ENCODE measurements around the gene ATP8B1.

DNA sequence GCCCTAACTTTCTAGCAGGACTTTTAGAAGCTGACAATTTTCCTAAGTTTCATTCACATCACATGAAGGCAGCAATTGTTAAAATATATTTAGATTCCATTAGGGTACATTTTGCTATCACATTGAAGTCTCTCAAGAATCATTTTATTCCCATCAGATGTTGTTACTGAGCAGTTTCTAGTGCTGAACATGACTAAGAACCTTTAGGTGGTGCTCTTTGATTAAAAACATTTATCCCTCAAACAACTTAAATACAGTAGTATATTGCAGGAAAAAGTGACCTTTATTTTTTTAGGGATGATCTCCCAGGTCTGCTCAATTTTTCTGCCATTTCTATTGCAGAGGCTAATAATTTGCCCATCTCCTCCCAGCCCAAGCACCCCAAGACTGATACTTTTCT is 158.6 kb downstream of the ATP8B1 start:
- TF ChIP-seq, protein P1, sequence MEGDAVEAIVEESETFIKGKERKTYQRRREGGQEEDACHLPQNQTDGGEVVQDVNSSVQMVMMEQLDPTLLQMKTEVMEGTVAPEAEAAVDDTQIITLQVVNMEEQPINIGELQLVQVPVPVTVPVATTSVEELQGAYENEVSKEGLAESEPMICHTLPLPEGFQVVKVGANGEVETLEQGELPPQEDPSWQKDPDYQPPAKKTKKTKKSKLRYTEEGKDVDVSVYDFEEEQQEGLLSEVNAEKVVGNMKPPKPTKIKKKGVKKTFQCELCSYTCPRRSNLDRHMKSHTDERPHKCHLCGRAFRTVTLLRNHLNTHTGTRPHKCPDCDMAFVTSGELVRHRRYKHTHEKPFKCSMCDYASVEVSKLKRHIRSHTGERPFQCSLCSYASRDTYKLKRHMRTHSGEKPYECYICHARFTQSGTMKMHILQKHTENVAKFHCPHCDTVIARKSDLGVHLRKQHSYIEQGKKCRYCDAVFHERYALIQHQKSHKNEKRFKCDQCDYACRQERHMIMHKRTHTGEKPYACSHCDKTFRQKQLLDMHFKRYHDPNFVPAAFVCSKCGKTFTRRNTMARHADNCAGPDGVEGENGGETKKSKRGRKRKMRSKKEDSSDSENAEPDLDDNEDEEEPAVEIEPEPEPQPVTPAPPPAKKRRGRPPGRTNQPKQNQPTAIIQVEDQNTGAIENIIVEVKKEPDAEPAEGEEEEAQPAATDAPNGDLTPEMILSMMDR (conservative IDR thresholded peaks at IDR 0.05 in 1 of 2, IDR thresholded peaks at IDR 0.05 in 1 of 2; ENCODE audit: extremely low read depth in 1 of 2, insufficient read depth in 1 of 2, low read depth in 1 of 2, low read length in 2 of 2) = peak; percentile 8 to 23
- no peak for TF ChIP-seq EZH2 (IDR thresholded peaks at IDR 0.05; ENCODE audit: borderline replicate concordance, low read length)
